HEK293 (cell line): ENCODE data around the gene LRIG3.
A peak's percentile ranks its signal among the peaks of the same experiment; 100 is the strongest.

Experiments used
- GFI1B ChIP-seq: fragments of 450-650 bp; formaldehyde crosslinking; IDR thresholded peaks from 2 replicates; pipeline ENCODE4 v1.5.1; 2016; ENCODE audit warnings: missing biosample characterization, missing genetic modification characterization
- GLIS1 ChIP-seq: fragments of 450-650 bp; formaldehyde crosslinking; IDR thresholded peaks from 2 replicates; pipeline ENCODE4 v1.5.1; 2016; ENCODE audit warnings: missing biosample characterization, missing genetic modification characterization
- INSM2 ChIP-seq: fragments of 450-650 bp; formaldehyde crosslinking; IDR thresholded peaks from 2 replicates; pipeline ENCODE4 v1.5.1; 2016; ENCODE audit warnings: missing biosample characterization, missing genetic modification characterization
- PRDM1 ChIP-seq: fragments of 450-650 bp; formaldehyde crosslinking; IDR thresholded peaks from 2 replicates; pipeline ENCODE4; 2016; ENCODE audit warnings: missing biosample characterization, missing genetic modification characterization
- PRDM6 ChIP-seq: fragments of 450-650 bp; formaldehyde crosslinking; IDR thresholded peaks from 2 replicates; pipeline ENCODE4 v1.5.1; 2017; ENCODE audit warnings: missing biosample characterization, missing genetic modification characterization
- TSHZ1 ChIP-seq: fragments of 450-650 bp; formaldehyde crosslinking; IDR thresholded peaks from 2 replicates; pipeline ENCODE4 v1.5.1; 2016; ENCODE audit warnings: missing biosample characterization, missing genetic modification characterization, borderline replicate concordance
- ZBTB11 ChIP-seq: fragments of 450-650 bp; formaldehyde crosslinking; conservative IDR thresholded peaks from 2 replicates; pipeline ENCODE4 v1.5.1; 2016; ENCODE audit warnings: low read depth, missing biosample characterization, missing genetic modification characterization
- ZBTB17 ChIP-seq: fragments of 450-650 bp; formaldehyde crosslinking; IDR thresholded peaks from 2 replicates; pipeline ENCODE4 v1.5.1; 2016; ENCODE audit warnings: missing biosample characterization, missing genetic modification characterization
- ZIC2 ChIP-seq: fragments of 450-650 bp; formaldehyde crosslinking; IDR thresholded peaks from 2 replicates; pipeline ENCODE4 v1.5.1; 2016; ENCODE audit warnings: missing biosample characterization, missing genetic modification characterization
- ZNF114 ChIP-seq: fragments of 450-650 bp; formaldehyde crosslinking; IDR thresholded peaks from 2 replicates; pipeline ENCODE4 v1.5.0; 2017; ENCODE audit warnings: missing biosample characterization, missing genetic modification characterization
- ZNF18 ChIP-seq: fragments of 450-650 bp; formaldehyde crosslinking; IDR thresholded peaks from 2 replicates; pipeline ENCODE4 v1.5.1; 2016; ENCODE audit warnings: missing biosample characterization, missing genetic modification characterization
- ZNF24 ChIP-seq: fragments of 450-650 bp; formaldehyde crosslinking; IDR thresholded peaks from 2 replicates; pipeline ENCODE4 v1.5.1; 2016; ENCODE audit warnings: missing biosample characterization, missing genetic modification characterization
- ZNF26 ChIP-seq: fragments of 450-650 bp; formaldehyde crosslinking; IDR thresholded peaks from 2 replicates; pipeline ENCODE4 v1.5.1; 2016; ENCODE audit warnings: missing biosample characterization, missing genetic modification characterization
- ZNF274 ChIP-seq, 2 experiments: fragments of 200-500 bp in 1 of 2; fragments of 450-650 bp in 1 of 2; sonication (Bioruptor generic) in 1 of 2; formaldehyde crosslinking in 1 of 2; IDR thresholded peaks; 2 replicates each; pipeline versions ENCODE4 v1.5.1 to v1.6.1; 2014 to 2016; ENCODE audit warnings: borderline replicate concordance in 1 of 2, inconsistent platforms in 1 of 2, low read length in 1 of 2, missing biosample characterization in 1 of 2, missing genetic modification characterization in 1 of 2
- ZNF350 ChIP-seq: fragments of 450-650 bp; formaldehyde crosslinking; IDR thresholded peaks from 2 replicates; pipeline ENCODE4 v1.5.0; 2017; ENCODE audit warnings: missing biosample characterization, mild to moderate bottlenecking, missing genetic modification characterization
- ZNF510 ChIP-seq: fragments of 450-650 bp; formaldehyde crosslinking; IDR thresholded peaks from 2 replicates; pipeline ENCODE4 v1.5.1; 2018; ENCODE audit warnings: mild to moderate bottlenecking, missing genetic modification characterization, missing biosample characterization; ENCODE audit not compliant: insufficient replicate concordance
- ZNF513 ChIP-seq: fragments of 450-650 bp; IDR thresholded peaks from 2 replicates; pipeline ENCODE4 v1.5.1; 2018; ENCODE audit warnings: missing biosample characterization, missing genetic modification characterization
- ZNF561 ChIP-seq: fragments of 450-650 bp; IDR thresholded peaks from 2 replicates; pipeline ENCODE4 v1.5.1; 2018; ENCODE audit warnings: missing biosample characterization, missing genetic modification characterization, borderline replicate concordance
- ZNF639 ChIP-seq: fragments of 450-650 bp; formaldehyde crosslinking; IDR thresholded peaks from 2 replicates; pipeline ENCODE4 v1.5.1; 2016; ENCODE audit warnings: missing biosample characterization, missing genetic modification characterization
- ZNF664 ChIP-seq: fragments of 450-650 bp; formaldehyde crosslinking; IDR thresholded peaks from 2 replicates; pipeline ENCODE4 v1.5.1; 2016; ENCODE audit warnings: missing biosample characterization, missing genetic modification characterization

LRIG3 gene

GRCh38 chr12:58917699-58918468 is 2.4 kb downstream of the LRIG3 start (continued):
- no peak for TF ChIP-seq ZBTB11 (tag by site-specific recombination)
- TF ChIP-seq ZNF274 (IDR thresholded peaks at IDR 0.05; ENCODE audit: low read length): no peak
- no peak for TF ChIP-seq ZNF274 (tag by site-specific recombination; IDR thresholded peaks at IDR 0.05; ENCODE audit: borderline replicate concordance)
- no peak for TF ChIP-seq ZNF664 (tag by site-specific recombination)
- peak; percentile 2; the same call in 1 of the 2 replicates for TF ChIP-seq PRDM1 (tag by site-specific recombination)
- TF ChIP-seq PRDM6 (tag by site-specific recombination): peak; percentile 96
- TF ChIP-seq ZNF18 (tag by site-specific recombination): peak; percentile 45; the same call in 1 of the 2 replicates
- 0 out of 2 replicates have a peak, but pooled peaks have one; percentile 26 for TF ChIP-seq ZNF513 (tag by site-specific recombination)
- TF ChIP-seq ZNF510 (tag by site-specific recombination): no peak
- peak; percentile 72 for TF ChIP-seq GLIS1
- TF ChIP-seq ZNF24 (tag by site-specific recombination): peak; percentile 38; the same call in 1 of the 2 replicates
- TF ChIP-seq TSHZ1 (tag by site-specific recombination): peak; percentile 91; the same call in 1 of the 2 replicates
- no peak for TF ChIP-seq ZNF350 (tag by site-specific recombination)
- peak; percentile 69 for TF ChIP-seq ZBTB17 (tag by site-specific recombination)
- TF ChIP-seq ZNF26 (tag by site-specific recombination): no peak
- TF ChIP-seq ZNF639: 0 out of 2 replicates have a peak, but pooled peaks have one; percentile 36
- TF ChIP-seq ZIC2 (tag by site-specific recombination): peak; percentile 60
- peak; percentile 64 for TF ChIP-seq GFI1B (tag by site-specific recombination)
- TF ChIP-seq INSM2 (tag by site-specific recombination): peak; percentile 94
- TF ChIP-seq ZNF561 (tag by site-specific recombination): 0 out of 2 replicates have a peak, but pooled peaks have one; percentile 42
- TF ChIP-seq ZNF114 (tag by site-specific recombination): no peak
